ENCODE results near the gene C2CD5.

GRCh38 chr12:22477166-22477893 is 67.0 kb downstream of the C2CD5 start:
- TF ChIP-seq CTCF (conservative IDR thresholded peaks at IDR 0.05; ENCODE audit: low read depth, low read length): no peak
- peak; percentile 94 for TF ChIP-seq CEBPB (IDR thresholded peaks at IDR 0.05; ENCODE audit: low read depth, low read length)
- no peak for TF ChIP-seq SMC3 (IDR thresholded peaks at IDR 0.05; ENCODE audit: low read depth, low read length)
- no peak for TF ChIP-seq RAD21 (IDR thresholded peaks at IDR 0.05; ENCODE audit: low read length)
- TF ChIP-seq USF2 (IDR thresholded peaks at IDR 0.05; ENCODE audit: low read depth, low read length): peak; percentile 70
- no peak for TF ChIP-seq POLR2A (IDR thresholded peaks at IDR 0.05; ENCODE audit: low read depth, low read length)
- no peak for TF ChIP-seq CHD1 (IDR thresholded peaks at IDR 0.05; ENCODE audit: low read depth, low read length)
- TF ChIP-seq BHLHE40 (IDR thresholded peaks at IDR 0.05; ENCODE audit: low read depth, low read length): no peak
- no peak for TF ChIP-seq MAFK (IDR thresholded peaks at IDR 0.05; ENCODE audit: low read depth, low read length)
- TF ChIP-seq ELK1 (IDR thresholded peaks at IDR 0.05; ENCODE audit: borderline replicate concordance, low read depth, low read length): no peak
- TF ChIP-seq RCOR1 (IDR thresholded peaks at IDR 0.05; ENCODE audit: insufficient replicate concordance, low read length): no peak

All from IMR-90 (cell line).